ENCODE results near the gene PER3. TPM values are rescaled to one million over a fixed set of nuclear protein-coding genes. Genes with fewer than 3 reads are reported as not detected.

PER3 gene
- total RNA-seq, 4 donors from 2014 or later, result 21.6 to 49.8 (median 35.8) TPM

GRCh38 chr1:7753641-7754040, 30.4 kb upstream of the PER3 start:
- Histone ChIP-seq H3K4me1 (peaks cover 0 to 21% (median 5%) of the 10 kb centered on the region in 4 donors), H3K27me3 (no peaks in the 10 kb centered on the region), H3K36me3 (peaks cover 0 to 10% (median 0%) of the 10 kb centered on the region in 3 donors), H3K9me3 (no peaks in the 10 kb centered on the region), H3K27ac (no peak overlapping the region), H3K4me3 (no peak overlapping the region)
- TF ChIP-seq CTCF (IDR thresholded peaks at IDR 0.05) (no peak), EP300 (IDR thresholded peaks at IDR 0.05) (no peak), POLR2A (IDR thresholded peaks at IDR 0.05) (no peak)
- DNase-seq (ENCODE audit: low spot score in 2 of 2), result no peak
- 74 to 81% methylated on average over 3 of the region's 3 CpGs for WGBS, 2 donors

GRCh38 chr1:7754234-7754633, 29.9 kb upstream of the PER3 start:
- Histone ChIP-seq H3K27ac (no peak overlapping the region), H3K4me1 (peaks cover 0 to 21% (median 5%) of the 10 kb centered on the region in 4 donors), H3K9me3 (no peaks in the 10 kb centered on the region), H3K4me3 (no peak overlapping the region), H3K27me3 (no peaks in the 10 kb centered on the region), H3K36me3 (peaks cover 0 to 10% (median 0%) of the 10 kb centered on the region in 3 donors)
- 33 to 41% methylated on average over 3 of the region's 3 CpGs for WGBS, 2 donors
- DNase-seq (ENCODE audit: low spot score in 2 of 2), result no peak
- TF ChIP-seq EP300 (IDR thresholded peaks at IDR 0.05), result no peak

DNA sequence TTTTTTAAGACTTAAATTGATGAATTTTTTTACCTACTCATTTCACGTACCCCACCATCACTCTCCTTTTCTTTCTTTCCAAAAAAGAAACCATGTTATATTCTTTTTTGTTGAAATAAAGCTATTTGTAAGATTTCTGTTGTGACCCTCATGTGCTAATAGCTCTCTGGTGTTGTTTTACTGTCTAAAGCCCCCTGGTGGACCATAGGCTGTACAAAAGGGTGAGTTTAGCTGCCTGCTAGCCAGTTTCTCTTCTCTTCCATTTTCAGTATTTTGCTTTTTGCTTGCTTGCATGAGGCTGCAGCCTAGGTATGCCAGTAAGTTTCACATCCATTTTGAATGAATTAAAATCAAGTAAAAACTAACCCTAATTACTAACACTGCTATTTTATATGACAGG, 28.6 kb upstream of the PER3 start:
- WGBS, 2 donors, result 96 to 97% methylated on average over 1 of the region's 1 CpG
- no peak for DNase-seq (ENCODE audit: low spot score in 2 of 2)
- Histone ChIP-seq H3K4me3 (no peak overlapping the region), H3K9me3 (no peaks in the 10 kb centered on the region), H3K27me3 (no peaks in the 10 kb centered on the region), H3K27ac (no peak overlapping the region), H3K4me1 (peaks cover 0 to 21% (median 5%) of the 10 kb centered on the region in 4 donors), H3K36me3 (peaks cover 0 to 1% (median 0%) of the 10 kb centered on the region in 3 donors)
- TF ChIP-seq CTCF (IDR thresholded peaks at IDR 0.05) (no peak), EP300 (IDR thresholded peaks at IDR 0.05) (no peak), POLR2A (IDR thresholded peaks at IDR 0.05) (no peak)

DNA sequence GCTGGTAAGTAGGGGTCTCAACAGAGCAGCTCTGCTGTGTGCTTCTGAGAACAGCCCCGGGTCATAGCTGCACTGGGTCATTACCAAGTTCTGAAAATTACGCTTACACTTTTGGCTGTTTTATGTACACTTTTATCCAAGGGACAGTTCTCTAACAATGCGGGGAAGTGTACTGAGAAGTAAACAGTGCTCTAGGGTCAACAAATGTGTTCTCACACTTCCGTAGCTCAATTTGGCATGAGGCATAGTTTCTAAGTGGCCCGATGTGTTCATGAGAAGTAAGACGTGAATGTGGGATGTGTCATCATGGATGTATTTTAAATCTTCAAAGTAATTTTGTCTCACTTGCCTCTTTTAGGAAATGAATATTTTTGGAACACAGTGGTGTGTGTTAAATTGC, 23.8 kb upstream of the PER3 start:
- Histone ChIP-seq H3K4me3 (no peak overlapping the region), H3K36me3 (no peaks in the 10 kb centered on the region), H3K4me1 (no peaks in the 10 kb centered on the region), H3K27me3 (no peaks in the 10 kb centered on the region), H3K27ac (peak overlapping the region in 2 of 4 donors; percentile 47 to 56), H3K9me3 (no peaks in the 10 kb centered on the region)
- WGBS, 2 donors, result 52 to 57% methylated on average over 6 of the region's 6 CpGs
- TF ChIP-seq EP300 (IDR thresholded peaks at IDR 0.05) (no peak), CTCF (IDR thresholded peaks at IDR 0.05) (no peak), POLR2A (IDR thresholded peaks at IDR 0.05) (no peak)
- no peak for DNase-seq (ENCODE audit: low spot score in 2 of 2)

DNA sequence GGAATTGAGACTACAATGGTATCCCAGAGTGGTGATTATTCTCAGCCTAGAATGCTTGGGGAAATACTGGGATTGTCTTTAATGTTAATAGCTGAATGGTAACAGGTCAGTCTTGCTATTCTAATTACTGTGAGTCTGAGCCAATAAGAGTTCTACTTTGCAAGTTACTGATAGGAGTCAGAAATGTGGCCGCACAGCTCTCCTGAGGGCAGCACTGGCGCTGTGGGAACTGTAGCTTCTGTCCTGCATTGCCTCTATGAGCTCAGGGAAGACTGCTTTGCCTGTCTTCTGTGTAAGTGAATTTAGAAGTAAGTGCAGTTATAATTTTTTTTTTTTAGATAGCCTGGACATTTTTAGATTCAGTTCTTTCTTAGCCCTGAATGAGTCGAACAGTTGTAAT, 23.0 kb upstream of the PER3 start:
- Histone ChIP-seq H3K36me3 (no peaks in the 10 kb centered on the region), H3K9me3 (no peaks in the 10 kb centered on the region), H3K27me3 (no peaks in the 10 kb centered on the region), H3K27ac (peak overlapping the region in 1 of 4 donors; percentile 29), H3K4me1 (no peaks in the 10 kb centered on the region), H3K4me3 (no peak overlapping the region)
- no peak for DNase-seq (ENCODE audit: low spot score in 2 of 2)
- no peak for TF ChIP-seq CTCF (IDR thresholded peaks at IDR 0.05)
- no peak for TF ChIP-seq EP300 (IDR thresholded peaks at IDR 0.05)
- no peak for TF ChIP-seq POLR2A (IDR thresholded peaks at IDR 0.05)
- WGBS, 2 donors, result 82 to 84% methylated on average over 3 of the region's 3 CpGs

DNA sequence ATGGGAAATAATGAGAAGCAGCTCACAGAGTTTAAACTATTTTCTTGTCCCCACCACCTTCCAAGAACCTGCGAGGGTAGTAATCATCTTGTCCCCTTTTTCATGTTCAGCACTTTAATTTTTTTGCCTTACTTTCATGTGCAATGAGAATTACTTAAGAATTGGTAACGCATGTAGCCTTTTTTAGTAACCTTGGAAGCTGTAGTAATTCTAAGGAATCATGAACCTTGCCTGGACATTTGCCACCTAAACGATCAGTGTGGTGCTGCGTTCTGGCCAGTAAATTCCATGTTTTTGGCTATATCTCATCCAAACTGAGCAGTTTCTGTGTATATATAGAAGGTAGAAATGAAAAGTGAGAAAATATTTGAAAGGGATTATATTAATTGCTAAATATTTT, 16.9 kb upstream of the PER3 start:
- no peak overlapping the region for H3K27ac ChIP-seq
- TF ChIP-seq EP300 (IDR thresholded peaks at IDR 0.05) (no peak), CTCF (IDR thresholded peaks at IDR 0.05) (no peak), POLR2A (IDR thresholded peaks at IDR 0.05) (no peak)
- WGBS, 2 donors, result 85 to 87% methylated on average over 4 of the region's 4 CpGs

More for the DNA sequence above, 16.9 kb upstream of the PER3 start:
- H3K36me3 ChIP-seq, result no peaks in the 10 kb centered on the region
- H3K4me1 ChIP-seq, result peaks cover 0 to 12% (median 4%) of the 10 kb centered on the region in 4 donors
- no peak overlapping the region for H3K4me3 ChIP-seq
- no peaks in the 10 kb centered on the region for H3K9me3 ChIP-seq
- DNase-seq (ENCODE audit: low spot score in 2 of 2), result no peak
- no peaks in the 10 kb centered on the region for H3K27me3 ChIP-seq
